AG20443 (cell line): ENCODE measurements around the gene SOCS2.
"Not testable (repeated sequence)": the region's sequence is repeated elsewhere in the genome, so short reads cannot be mapped to it uniquely, and the experiment has no call there.

Experiments used
- DNase-seq: peaks from one replicate; pipeline ENCODE4 v3.0.0; 2012; ENCODE audit warnings: low spot score, mixed read lengths

The SOCS2 gene

GRCh38 chr12:93571925-93572711 is at the start of gene SOCS2:
SOCS2 (plus strand) TSS chr12:93572675; CDS start chr12:93572898, 223 bp downstream.
- DNase-seq, result peak; percentile 63

- no peak for DNase-seq
Observed at GRCh38 chr12:93524386-93525133, 47.9 kb upstream of the SOCS2 start.

GRCh38 chr12:93526786-93527428 is 45.6 kb upstream of the SOCS2 start:
- DNase-seq, result peak; percentile 79

GRCh38 chr12:93530358-93530757 is 42.1 kb upstream of the SOCS2 start:
- DNase-seq, result no peak

GRCh38 chr12:93533310-93533709 is 39.2 kb upstream of the SOCS2 start:
- DNase-seq, result no peak

- DNase-seq, result no peak
Observed at GRCh38 chr12:93536111-93536765, 36.2 kb upstream of the SOCS2 start.

- DNase-seq, result peak; percentile 20
Observed at GRCh38 chr12:93536766-93537488, 35.5 kb upstream of the SOCS2 start.

GRCh38 chr12:93537769-93538168 is 34.7 kb upstream of the SOCS2 start:
- DNase-seq, result no peak

GRCh38 chr12:93539821-93540220 is 32.7 kb upstream of the SOCS2 start:
- no peak for DNase-seq

GRCh38 chr12:93540466-93540865 is 32.0 kb upstream of the SOCS2 start:
- peak; percentile 18 for DNase-seq

GRCh38 chr12:93541578-93542225 is 30.8 kb upstream of the SOCS2 start:
- DNase-seq, result no peak

- no peak for DNase-seq
Observed at GRCh38 chr12:93547778-93548177, 24.7 kb upstream of the SOCS2 start.

- DNase-seq, result no peak
Observed at GRCh38 chr12:93549174-93549573, 23.3 kb upstream of the SOCS2 start.

GRCh38 chr12:93550748-93551611 is 21.5 kb upstream of the SOCS2 start:
- no peak for DNase-seq

- DNase-seq, result no peak
Observed at GRCh38 chr12:93552427-93552826, 20.0 kb upstream of the SOCS2 start.

- not testable (repeated sequence) for DNase-seq
Observed at GRCh38 chr12:93557879-93558278, 14.6 kb upstream of the SOCS2 start.

- DNase-seq, result not testable (repeated sequence)
Observed at GRCh38 chr12:93558685-93559084, 13.8 kb upstream of the SOCS2 start.

GRCh38 chr12:93563807-93564538 is 8.5 kb upstream of the SOCS2 start:
- DNase-seq, result peak; percentile 26

- DNase-seq, result no peak
Observed at GRCh38 chr12:93565760-93566159, 6.7 kb upstream of the SOCS2 start.
